Endothelial cell of umbilical vein (primary cell): ENCODE measurements around the gene SEMA4C. TPM values are rescaled to one million over a fixed set of nuclear protein-coding genes. Genes with fewer than 3 reads are reported as not detected.

Experiments
- BruUV-seq: library from RNA; stranded (reverse); fragments of 400-500 nt; replicated peaks from 2 replicates; lab custom pipeline; 2021; lab: Mats Ljungman, UMichigan
- CTCF ChIA-PET: fragments of 300-600, 350-600 bp; sonication (Branson Sonifier 250); formaldehyde crosslinking; loops from one replicate; lab custom pipeline; 2021; ENCODE audit warnings: antibody characterized with exemption, inconsistent platforms; lab: Charles Lee
- POLR2A ChIA-PET: fragments of 300-600, 350-600 bp; sonication (Branson Sonifier 250); formaldehyde crosslinking; loops from one replicate; lab custom pipeline; 2021; ENCODE audit warnings: antibody characterized with exemption, inconsistent platforms; lab: Charles Lee
- DNase-seq: peaks from one replicate; pipeline ENCODE4 v3.0.0-alpha.2; 2011; ENCODE audit warnings: low read depth, low spot score
- FAIRE-seq: peaks from 2 replicates; lab custom pipeline; 2011; peaks lifted over from hg19 to GRCh38; lab: Jason Lieb, UNC
- H2AFZ ChIP-seq: 2 replicates; pipeline ENCODE4 v1.6.0; 2012; ENCODE audit warnings: low read depth, low read length, control low read depth, inconsistent platforms
- H3K27ac ChIP-seq: 2 replicates; pipeline ENCODE4 v1.5.1; 2011; ENCODE audit warnings: low read depth, mild to moderate bottlenecking, control low read depth, low read length, moderate library complexity; ENCODE audit not compliant: insufficient read depth
- H3K27me3 ChIP-seq, 2 experiments: 2 replicates each; pipeline versions ENCODE4 v1.6.0 to v1.6.1; 2011; ENCODE audit warnings: low read length in 2 of 2, mixed read lengths in 1 of 2; ENCODE audit not compliant: control insufficient read depth in 2 of 2, insufficient read depth in 2 of 2
- H3K36me3 ChIP-seq, 2 experiments: 2 replicates in 1 of 2; 3 replicates in 1 of 2; pipeline ENCODE4 v1.5.1; 2011; ENCODE audit warnings: low read length in 2 of 2, mild to moderate bottlenecking in 1 of 2, moderate library complexity in 1 of 2; ENCODE audit not compliant: control insufficient read depth in 2 of 2, insufficient read depth in 2 of 2; ENCODE audit errors: extremely low read depth in 1 of 2
- H3K4me1 ChIP-seq: 3 replicates; pipeline ENCODE4 v1.5.1; 2011; ENCODE audit warnings: mild to moderate bottlenecking, low read length; ENCODE audit not compliant: control insufficient read depth, insufficient read depth; ENCODE audit errors: extremely low read depth
- H3K4me2 ChIP-seq: 2 replicates; pipeline ENCODE4 v1.6.1; 2011; ENCODE audit warnings: low read length, control low read depth, mixed read lengths; ENCODE audit not compliant: insufficient read depth
- H3K4me3 ChIP-seq, 3 experiments: fragments of 200-600 bp in 1 of 3; sonication (generic), shearing (Covaris generic) in 1 of 3; replicated peaks in 1 of 3; 2 replicates each; pipeline ENCODE4 v1.5.1; 2011 to 2016; ENCODE audit warnings: control low read depth in 3 of 3, low read length in 3 of 3, mild to moderate bottlenecking in 2 of 3, inconsistent platforms in 1 of 3, low read depth in 1 of 3, moderate library complexity in 1 of 3; ENCODE audit not compliant: insufficient read depth in 1 of 3
- H3K79me2 ChIP-seq: 2 replicates; pipeline ENCODE4 v1.6.0; 2012; ENCODE audit warnings: low read length, inconsistent platforms; ENCODE audit not compliant: control insufficient read depth, insufficient read depth
- H3K9ac ChIP-seq: replicated peaks from 2 replicates; pipeline ENCODE3; 2011; ENCODE audit warnings: low read length, control low read depth; ENCODE audit not compliant: insufficient read depth; ENCODE audit errors: extremely low read depth
- H3K9me1 ChIP-seq: replicated peaks from 3 replicates; pipeline ENCODE4 v1.6.0; 2011; ENCODE audit warnings: mild to moderate bottlenecking, low read length; ENCODE audit not compliant: control insufficient read depth, insufficient read depth; ENCODE audit errors: extremely low read depth
- H3K9me3 ChIP-seq: replicated peaks from 2 replicates; pipeline ENCODE4 v1.5.1; 2012; ENCODE audit warnings: low read length, inconsistent platforms; ENCODE audit not compliant: control insufficient read depth, insufficient read depth
- H4K20me1 ChIP-seq: replicated peaks from 2 replicates; pipeline ENCODE3; 2011; ENCODE audit warnings: mild to moderate bottlenecking, low read length; ENCODE audit not compliant: control insufficient read depth, insufficient read depth; ENCODE audit errors: extremely low read depth
- GATA2 ChIP-seq: IDR thresholded peaks from 2 replicates; pipeline ENCODE4 v1.7.0; 2011; ENCODE audit warnings: low read depth, mild to moderate bottlenecking, moderate library complexity, mixed read lengths, low read length; ENCODE audit not compliant: insufficient read length, insufficient read depth
- MYC ChIP-seq: IDR thresholded peaks from one replicate; pipeline ENCODE4 v1.6.1; 2011; ENCODE audit warnings: mild to moderate bottlenecking, low read depth, low read length
- POLR2A ChIP-seq: IDR thresholded peaks from 2 replicates; pipeline ENCODE4 v1.6.1; 2012; ENCODE audit warnings: low read depth, mild to moderate bottlenecking, control low read depth, low read length
- POLR2AphosphoS5 ChIP-seq: IDR thresholded peaks from 2 replicates; pipeline ENCODE4 v1.6.1; 2012; ENCODE audit warnings: low read depth, mild to moderate bottlenecking, control low read depth, low read length, moderate library complexity; ENCODE audit not compliant: insufficient read depth
- dilution Hi-C: fragments of 300-500 bp; cut with MboI; formaldehyde crosslinking; loops from one replicate; pipeline ENCODE4 v1.15.0; 2019; ENCODE audit warnings: low sequenced_read_pairs; ENCODE audit not compliant: extremely low pct_ligation_motif_present
- intact Hi-C: fragments of 100-400 bp; cut with micrococcal nuclease; formaldehyde crosslinking; loops from one replicate; pipeline ENCODE4 v1.10.0; 2022
- polyA plus RNA-seq, 4 experiments: library from polyadenylated mRNA; depleted of rRNA in 3 of 4; stranded (reverse) in 3 of 4; unstranded in 1 of 4; fragments of >200 nt; gene quantifications; 2 replicates each; pipeline versions ENCODE4 v1.2.1 to v1.2.3, GENCODE V29; 2011 to 2012; ENCODE audit warnings: missing spikeins in 1 of 4
- total RNA-seq: library from RNA; stranded (reverse); gene quantifications from 2 replicates; pipeline ENCODE4 v1.2.3, GENCODE V29; 2021

Gene SEMA4C
- total and polyA plus RNA-seq, 2 donors (not counting 3 experiments of a cell fraction or from before 2014, with no cell fraction given): 16.4 to 17.3 TPM

DNA sequence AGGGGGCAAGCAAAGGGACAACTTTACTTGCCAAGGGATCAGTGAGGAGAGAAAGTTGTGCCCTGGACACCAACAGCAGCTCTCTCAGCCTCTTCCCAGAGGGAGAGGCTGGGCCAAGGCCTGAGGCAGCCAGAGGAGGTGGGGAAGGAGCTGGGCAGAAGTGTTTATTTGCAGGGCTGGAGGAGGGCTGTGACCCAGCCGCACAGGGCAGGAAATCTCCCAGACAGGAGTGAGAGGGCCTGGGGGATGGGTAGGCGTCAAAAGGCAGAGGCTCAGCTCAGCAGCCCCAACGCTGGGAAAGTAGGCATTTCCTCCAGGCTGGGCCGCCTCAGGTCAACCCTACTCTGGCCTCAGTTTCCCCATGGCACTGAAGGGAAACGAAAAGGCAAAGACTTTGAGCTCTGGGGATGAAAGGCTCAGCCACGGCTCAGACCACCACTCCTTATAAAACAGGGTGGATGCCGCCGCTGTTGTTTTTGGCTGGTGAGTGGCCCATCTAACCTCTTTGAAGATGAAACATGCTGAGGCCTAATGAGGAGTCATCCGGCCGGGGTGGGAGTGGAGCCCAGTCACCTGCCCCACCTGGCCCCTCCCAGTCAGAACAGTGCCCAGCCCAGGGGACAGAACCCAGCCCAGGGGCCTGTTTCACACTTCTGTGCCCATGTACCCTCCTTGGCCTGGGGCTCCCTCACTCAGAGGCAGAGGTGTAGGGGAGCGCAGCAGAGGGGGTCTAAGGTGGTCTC lies 21.9 kb upstream of the SEMA4C start:
- no peaks in the 10 kb centered on the region for H3K4me1 ChIP-seq
- POLR2A ChIA-PET: no interaction called here
- peak; percentile 34 for DNase-seq
- BruUV-seq: no TSS peak
- no peak overlapping the region for H3K4me3 ChIP-seq
- dilution Hi-C loops: no loop called here
- intact Hi-C loops: no loop called here
- H2AFZ ChIP-seq: no peak overlapping the region
- H3K79me2 ChIP-seq: no peaks in the 10 kb centered on the region
- H3K4me2 ChIP-seq: no peak overlapping the region
- H3K27ac ChIP-seq: no peak overlapping the region
- no peaks in the 10 kb centered on the region for H3K27me3 ChIP-seq
- CTCF ChIA-PET: interaction anchor here (1.4 to 2.6 kb wide), 3 partner anchors 23 to 38 kb away, joined by 3 to 15 read pairs (median 5); partner anchors contain the start of gene ANKRD39
- FAIRE-seq: peak; percentile 62
- H3K9me3 ChIP-seq: no peaks in the 10 kb centered on the region
- H3K36me3 ChIP-seq: no peaks in the 10 kb centered on the region
- no peak for TF ChIP-seq POLR2A
- no peak overlapping the region for H3K9ac ChIP-seq
- no peaks in the 10 kb centered on the region for H4K20me1 ChIP-seq
- no peaks in the 10 kb centered on the region for H3K9me1 ChIP-seq

DNA sequence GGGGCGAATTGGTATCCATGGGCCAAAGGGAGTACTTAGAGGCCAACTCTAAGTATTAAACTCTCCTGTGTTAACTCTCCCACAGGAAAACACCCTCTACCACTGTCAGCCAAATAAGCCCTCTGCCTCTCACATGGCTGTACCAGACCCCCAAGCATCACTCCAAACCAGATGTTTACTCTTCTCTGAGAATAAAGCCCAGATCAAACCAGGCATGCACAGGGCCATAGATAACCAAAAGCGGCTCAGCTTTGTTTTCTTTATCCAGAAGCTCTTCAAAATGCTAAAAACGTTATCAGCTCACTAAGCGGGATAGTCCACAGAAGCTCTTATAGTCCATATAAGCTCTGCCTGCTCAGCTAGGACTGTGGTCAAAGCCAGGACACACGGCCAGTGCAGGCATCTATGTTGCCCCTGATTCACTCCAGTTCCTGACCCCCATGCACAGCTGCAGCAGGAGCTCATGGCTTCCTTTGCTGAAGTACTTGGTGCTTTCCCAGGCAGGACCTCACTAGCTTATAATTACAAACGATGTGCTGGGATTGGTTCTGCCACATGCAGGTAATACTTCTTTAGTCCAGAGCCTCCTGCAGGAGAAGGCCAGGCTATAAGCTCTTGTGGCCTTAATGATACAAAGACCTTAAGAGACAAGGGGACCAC lies 21.0 kb upstream of the SEMA4C start:
- Histone ChIP-seq H3K27me3 (no peaks in the 10 kb centered on the region), H3K79me2 (no peaks in the 10 kb centered on the region), H3K4me1 (no peaks in the 10 kb centered on the region), H3K9me1 (no peaks in the 10 kb centered on the region), H3K27ac (no peak overlapping the region), H3K4me2 (no peak overlapping the region), H2AFZ (no peak overlapping the region), H4K20me1 (no peaks in the 10 kb centered on the region), H3K4me3 (no peak overlapping the region), H3K36me3 (no peaks in the 10 kb centered on the region), H3K9ac (no peak overlapping the region), H3K9me3 (no peaks in the 10 kb centered on the region)
- TF ChIP-seq POLR2AphosphoS5 (no peak), GATA2 (no peak), MYC (no peak)
- FAIRE-seq (no peak), DNase-seq (peak; percentile 9)
- intact Hi-C loops: no loop called here
- dilution Hi-C loops: no loop called here
- no TSS peak for BruUV-seq
- ChIA-PET POLR2A (no interaction called here), CTCF (interaction anchor here (0.8 to 2.6 kb wide), 5 partner anchors 16 to 40 kb away, joined by 3 to 15 read pairs (median 3); partner anchors contain the start of gene ANKRD39)
